HepG2 (cell line): ENCODE data around the gene FRMD6. TPM values are rescaled to one million over a fixed set of nuclear protein-coding genes. Genes with fewer than 3 reads are reported as not detected.

ENCODE experiments used
- ATAC-seq: fragments of 200-7000 bp; cut with Tn5 transposase; 3 replicates; pipeline ENCODE4 v1.9.1; 2020; ENCODE audit warnings: mild to moderate bottlenecking, moderate library complexity
- BruUV-seq: library from RNA; stranded (reverse); fragments of 400-500 nt; replicated peaks from 2 replicates; lab custom pipeline; 2021; lab: Mats Ljungman, UMichigan
- CTCF ChIA-PET: fragments of 300-600 bp; formaldehyde crosslinking; extraction: SDS; loops from one replicate; lab custom pipeline; 2021; ENCODE audit warnings: low total read pairs, inconsistent platforms, low intra/inter-chr PET ratio; lab: Yijun Ruan, JAX
- POLR2A ChIA-PET: fragments of 350-600 bp; sonication (Branson Sonifier 250); formaldehyde crosslinking; loops from one replicate; lab custom pipeline; 2020; ENCODE audit warnings: antibody characterized with exemption, inconsistent platforms; lab: Yijun Ruan, JAX
- DNase-seq: peaks from one replicate; pipeline ENCODE4 v3.0.0-alpha.2; 2015; ENCODE audit warnings: low spot score
- FAIRE-seq: peaks from 3 replicates; lab custom pipeline; 2011; peaks lifted over from hg19 to GRCh38; lab: Jason Lieb, UNC
- H2AFZ ChIP-seq: one replicate; pipeline ENCODE4 v1.6.1; 2011; ENCODE audit warnings: low read length, inconsistent platforms
- H3K27ac ChIP-seq: fragments of 300-600 bp; 3 replicates; pipeline ENCODE4 v1.8.0; 2011; ENCODE audit warnings: mixed run types, mild to moderate bottlenecking, mixed read lengths, low read length, inconsistent platforms; ENCODE audit not compliant: insufficient read depth; ENCODE audit errors: extremely low read length
- H3K27me3 ChIP-seq, 2 experiments: fragments of 200-600 bp in 1 of 2; 2 replicates in 1 of 2; 3 replicates in 1 of 2; pipeline versions ENCODE4 v1.6.0 to v1.8.0; 2011; ENCODE audit warnings: low read length in 2 of 2, mild to moderate bottlenecking in 2 of 2, moderate library complexity in 2 of 2, inconsistent platforms in 1 of 2; ENCODE audit not compliant: insufficient read depth in 2 of 2, control insufficient read depth in 1 of 2
- H3K36me3 ChIP-seq, 2 experiments: fragments of 200-600 bp in 1 of 2; replicated peaks in 1 of 2; 2 replicates in 1 of 2; 3 replicates in 1 of 2; pipeline versions ENCODE4 v1.5.1 to v1.8.0; 2011; ENCODE audit warnings: low read length in 2 of 2, inconsistent platforms in 1 of 2; ENCODE audit not compliant: insufficient read depth in 2 of 2, control insufficient read depth in 1 of 2
- H3K4me1 ChIP-seq: 2 replicates; pipeline ENCODE4 v1.5.1; 2012; ENCODE audit warnings: low read length, inconsistent platforms; ENCODE audit not compliant: insufficient read depth
- H3K4me2 ChIP-seq: 2 replicates; pipeline ENCODE4 v1.6.0; 2011; ENCODE audit warnings: low read depth, low read length, inconsistent platforms
- H3K4me3 ChIP-seq, 3 experiments: fragments of 200-600 bp in 1 of 3; sonication (generic), shearing (Covaris generic) in 1 of 3; replicated peaks in 1 of 3; 2 replicates each; pipeline ENCODE4 v1.5.1; 2011 to 2016; ENCODE audit warnings: low read length in 3 of 3, inconsistent platforms in 2 of 3, low read depth in 2 of 3, mild to moderate bottlenecking in 2 of 3, control low read depth in 1 of 3, mixed read lengths in 1 of 3; ENCODE audit not compliant: insufficient read depth in 1 of 3
- H3K79me2 ChIP-seq: one replicate; pipeline ENCODE4 v1.6.1; 2011; ENCODE audit warnings: low read length, inconsistent platforms; ENCODE audit not compliant: insufficient read depth
- H3K9ac ChIP-seq: 2 replicates; pipeline ENCODE4 v1.6.0; 2011; ENCODE audit warnings: mild to moderate bottlenecking, low read depth, low read length, inconsistent platforms; ENCODE audit not compliant: insufficient read depth
- H3K9me3 ChIP-seq: 2 replicates; pipeline ENCODE4 v1.5.1; 2012; ENCODE audit warnings: mild to moderate bottlenecking, low read length
- H4K20me1 ChIP-seq: 2 replicates; pipeline ENCODE4 v1.6.0; 2011; ENCODE audit warnings: inconsistent platforms, mild to moderate bottlenecking, low read length, moderate library complexity; ENCODE audit not compliant: insufficient read depth
- CTCF ChIP-seq: sonication (generic); formaldehyde crosslinking; IDR thresholded peaks from 2 replicates; pipeline ENCODE4 v1.5.0; 2020; ENCODE audit warnings: mild to moderate bottlenecking, missing genetic modification reagents, moderate library complexity
- GATA4 ChIP-seq: sonication (generic); IDR thresholded peaks from 2 replicates; pipeline ENCODE4 v1.6.1; 2016; ENCODE audit warnings: antibody characterized with exemption, low read depth, borderline replicate concordance
- GLI4 ChIP-seq: sonication (generic); formaldehyde crosslinking; IDR thresholded peaks from 2 replicates; pipeline ENCODE4 v1.5.1; 2020; ENCODE audit warnings: missing genetic modification reagents, mild to moderate bottlenecking, moderate library complexity, borderline replicate concordance
- HBP1 ChIP-seq: IDR thresholded peaks from 2 replicates; pipeline ENCODE4 v1.6.1; 2016; ENCODE audit warnings: low read depth, control low read depth
- KDM1A ChIP-seq: IDR thresholded peaks from 2 replicates; pipeline ENCODE4 v1.6.1; 2016; ENCODE audit warnings: missing compliant biosample characterization
- MZF1 ChIP-seq: sonication (generic); formaldehyde crosslinking; IDR thresholded peaks from 2 replicates; pipeline ENCODE4 v1.8.1; 2023; ENCODE audit warnings: mild to moderate bottlenecking, missing genetic modification reagents, borderline replicate concordance
- NAIF1 ChIP-seq: sonication (generic); formaldehyde crosslinking; IDR thresholded peaks from 2 replicates; pipeline ENCODE4 v1.5.0; 2020; ENCODE audit warnings: mild to moderate bottlenecking, missing genetic modification reagents, borderline replicate concordance
- SMYD3 ChIP-seq: sonication (generic); formaldehyde crosslinking; IDR thresholded peaks from 2 replicates; pipeline ENCODE4 v1.8.1; 2023; ENCODE audit warnings: mild to moderate bottlenecking, missing genetic modification reagents
- ZNF207 ChIP-seq: fragments of 450-650 bp; IDR thresholded peaks from 2 replicates; pipeline ENCODE4 v1.6.1; 2016; ENCODE audit warnings: antibody characterized with exemption, borderline replicate concordance
- ZNF264 ChIP-seq: sonication (generic); formaldehyde crosslinking; IDR thresholded peaks from 2 replicates; pipeline ENCODE4 v1.4.0; 2020; ENCODE audit warnings: missing genetic modification reagents
- ZNF557 ChIP-seq: sonication (generic); formaldehyde crosslinking; IDR thresholded peaks from 2 replicates; pipeline ENCODE4 v1.4.0; 2020; ENCODE audit warnings: missing genetic modification reagents
- ZNF7 ChIP-seq: IDR thresholded peaks from 2 replicates; pipeline ENCODE4 v1.6.1; 2016; ENCODE audit warnings: missing biosample characterization, missing genetic modification reagents
- WGBS: methylation state at CpG from one replicate; pipeline ENCODE4 v1.1.6; 2017; ENCODE audit warnings: low lambda C conversion rate; 5-methylcytosine and 5-hydroxymethylcytosine counted together
- in situ Hi-C: cut with HindIII; loops from 2 replicates; pipeline ENCODE4 v1.10.0; 2017; ENCODE audit warnings: low pct_unique_long_range_greater_than_20kb; ENCODE audit not compliant: extremely low pct_ligation_motif_present
- intact Hi-C: fragments of 100-400 bp; cut with micrococcal nuclease; formaldehyde crosslinking; loops from one replicate; pipeline ENCODE4 v1.10.0; 2022; ENCODE audit not compliant: unreplicated experiment
- polyA plus RNA-seq, 8 experiments: library from polyadenylated mRNA; depleted of rRNA in 3 of 8; stranded (reverse) in 7 of 8; unstranded in 1 of 8; fragments of >200 nt; fragmentation: Illumina TruSeq in 4 of 8; extraction: Trizol in 4 of 8; gene quantifications; 2 replicates each; pipeline versions ENCODE4 v1.2.1 to v1.2.3, GENCODE V29; 2011 to 2016; ENCODE audit warnings: low read depth in 4 of 8, missing spikeins in 1 of 8, mixed read lengths in 1 of 8; ENCODE audit not compliant: insufficient read depth in 1 of 8
- total RNA-seq, 5 experiments: library from RNA; depleted of rRNA; stranded (reverse); fragments of >200 nt; fragmentation: Illumina TruSeq; extraction: Trizol; gene quantifications; 2 replicates each; pipeline ENCODE4 v1.2.3, GENCODE V29; 2016; ENCODE audit warnings: low read depth in 1 of 5
- TF ChIP-seq, protein P1 (sequence below): sonication (generic); formaldehyde crosslinking; IDR thresholded peaks from 2 replicates; pipeline ENCODE4 v1.4.0; 2020; ENCODE audit warnings: mild to moderate bottlenecking, low read depth, missing genetic modification reagents

Gene FRMD6
- total and polyA plus RNA-seq, 2 of the 13 experiments (the other 11 are each of a cell fraction or from before 2014, with no cell fraction given), result 2.4 to 5.4 TPM

DNA sequence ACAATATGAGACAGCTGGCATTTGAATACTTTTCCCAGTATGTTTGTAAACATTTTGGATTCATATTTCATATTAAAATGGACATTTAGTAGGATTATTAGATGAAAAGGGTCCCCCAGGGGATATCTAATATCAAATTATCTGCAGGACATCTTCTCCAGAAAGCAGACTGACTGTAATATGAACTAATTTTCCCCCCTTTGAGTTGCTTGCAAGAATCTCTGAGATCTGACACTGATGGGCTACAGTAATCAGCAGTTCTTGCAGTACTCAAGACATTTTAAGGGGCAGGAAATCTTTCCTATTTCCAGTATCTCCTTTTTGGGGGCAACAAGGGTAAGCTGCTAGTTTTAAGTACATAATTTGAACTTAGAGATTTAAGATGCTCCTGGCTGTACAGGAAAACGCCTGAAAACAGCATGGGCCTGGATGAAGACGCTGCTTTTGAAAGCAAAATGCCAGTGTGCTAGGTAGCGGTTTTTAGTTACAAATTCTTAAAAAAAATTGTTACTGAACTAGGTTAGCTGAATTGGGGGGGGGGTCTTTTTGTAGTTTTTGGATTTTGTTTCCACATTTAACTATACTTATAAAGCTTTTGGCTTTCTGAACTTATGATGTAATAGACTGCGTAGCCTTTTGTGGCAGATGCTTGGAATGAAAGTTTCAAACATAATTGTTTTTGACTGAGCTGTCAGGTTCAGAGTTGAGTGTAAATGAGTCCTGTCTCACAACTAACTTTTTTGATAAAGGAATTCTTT is 2.2 kb downstream of the FRMD6 start:
- no peaks in the 10 kb centered on the region for H3K9me3 ChIP-seq
- POLR2A ChIA-PET, result no interaction called here
- H2AFZ ChIP-seq, result no peak overlapping the region
- no peak overlapping the region for H3K9ac ChIP-seq
- 91% methylated on average over 4 of the region's 4 CpGs for WGBS
- no peak overlapping the region for H3K27ac ChIP-seq
- BruUV-seq, result no TSS peak
- H3K79me2 ChIP-seq, result no peaks in the 10 kb centered on the region
- CTCF ChIA-PET, result no interaction called here
- H3K36me3 ChIP-seq, result no peaks in the 10 kb centered on the region
- peak overlapping the region; percentile 83 for H3K4me2 ChIP-seq
- DNase-seq (no peak), ATAC-seq (no peak), FAIRE-seq (no peak)
- intact Hi-C loops, result loop anchor here (2.0 to 5.0 kb wide), 4 partner anchors 97 to 372 kb away; no protein-coding TSS in a partner anchor
- peaks cover 36% of the 10 kb centered on the region for H3K4me1 ChIP-seq
- no peaks in the 10 kb centered on the region; a peak in 1 of 5 replicates for H3K27me3 ChIP-seq
- no peaks in the 10 kb centered on the region for H4K20me1 ChIP-seq
- H3K4me3 ChIP-seq, result no peak overlapping the region
- in situ Hi-C loops, result loop anchor here (10.0 kb wide), 1 partner anchor 121 kb away; no protein-coding TSS in a partner anchor
- no peak for TF ChIP-seq NAIF1 (CRISPR knock-in tag)
- no peak for TF ChIP-seq ZNF264

- BruUV-seq, result no TSS peak
- no peaks in the 10 kb centered on the region for H3K9me3 ChIP-seq
- CTCF ChIA-PET, result interaction anchor here (0.6 kb wide), 1 partner anchor 123 kb away, joined by 3 read pairs; no protein-coding TSS in a partner anchor
- POLR2A ChIA-PET, result no interaction called here
- H3K4me2 ChIP-seq, result no peak overlapping the region
- in situ Hi-C loops, result loop anchor here (10.0 kb wide), 1 partner anchor 120 kb away; no protein-coding TSS in a partner anchor
- peaks cover 36% of the 10 kb centered on the region for H3K4me1 ChIP-seq
- 56% methylated on average over 1 of the region's 1 CpG for WGBS
- no peaks in the 10 kb centered on the region for H3K36me3 ChIP-seq
- ATAC-seq, result no peak
- no peak overlapping the region for H3K9ac ChIP-seq
- no peak overlapping the region for H3K4me3 ChIP-seq
- FAIRE-seq, result no peak
- no peaks in the 10 kb centered on the region for H4K20me1 ChIP-seq
- H3K27ac ChIP-seq, result no peak overlapping the region
- no peak for DNase-seq
- H3K79me2 ChIP-seq, result no peaks in the 10 kb centered on the region
- no peak overlapping the region for H2AFZ ChIP-seq
- intact Hi-C loops, result loop anchor here (5.0 kb wide), 3 partner anchors 97 to 372 kb away; no protein-coding TSS in a partner anchor
- H3K27me3 ChIP-seq, result no peaks in the 10 kb centered on the region; a peak in 1 of 5 replicates
- TF ChIP-seq ZNF557 (CRISPR knock-in tag) (no peak), CTCF (CRISPR knock-in tag) (no peak), HBP1 (CRISPR knock-in tag) (no peak), ZNF207 (no peak), GLI4 (no peak), MZF1 (CRISPR knock-in tag) (no peak), GATA4 (no peak), ZNF7 (no peak), KDM1A (CRISPR knock-in tag) (no peak), SMYD3 (CRISPR knock-in tag) (no peak)
- TF ChIP-seq, protein P1, sequence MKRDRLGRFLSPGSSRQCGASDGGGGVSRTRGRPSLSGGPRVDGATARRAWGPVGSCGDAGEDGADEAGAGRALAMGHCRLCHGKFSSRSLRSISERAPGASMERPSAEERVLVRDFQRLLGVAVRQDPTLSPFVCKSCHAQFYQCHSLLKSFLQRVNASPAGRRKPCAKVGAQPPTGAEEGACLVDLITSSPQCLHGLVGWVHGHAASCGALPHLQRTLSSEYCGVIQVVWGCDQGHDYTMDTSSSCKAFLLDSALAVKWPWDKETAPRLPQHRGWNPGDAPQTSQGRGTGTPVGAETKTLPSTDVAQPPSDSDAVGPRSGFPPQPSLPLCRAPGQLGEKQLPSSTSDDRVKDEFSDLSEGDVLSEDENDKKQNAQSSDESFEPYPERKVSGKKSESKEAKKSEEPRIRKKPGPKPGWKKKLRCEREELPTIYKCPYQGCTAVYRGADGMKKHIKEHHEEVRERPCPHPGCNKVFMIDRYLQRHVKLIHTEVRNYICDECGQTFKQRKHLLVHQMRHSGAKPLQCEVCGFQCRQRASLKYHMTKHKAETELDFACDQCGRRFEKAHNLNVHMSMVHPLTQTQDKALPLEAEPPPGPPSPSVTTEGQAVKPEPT (CRISPR knock-in tag), result no peak
Observed at GRCh38 chr14:51654533-51654845, 2.8 kb downstream of the FRMD6 start.
